Peyer's patch (tissue), 4 donors: ENCODE measurements around the gene EXOSC2. TPM values are rescaled to one million over a fixed set of nuclear protein-coding genes. Genes with fewer than 3 reads are reported as not detected.

Experiments used
- DNase-seq, 3 donors: peaks; one replicate each; pipeline ENCODE4 v3.0.0-alpha.2; 2017 to 2019
- H3K27ac ChIP-seq, 4 donors: fragments of 200-600 bp; sonication (generic); one replicate each; pipeline ENCODE4 v1.5.1; 2016 to 2019
- H3K27me3 ChIP-seq, 2 donors: fragments of 200-600 bp; sonication (generic); one replicate each; pipeline ENCODE4 v1.5.1; 2019
- H3K36me3 ChIP-seq, 3 donors: fragments of 200-600 bp; sonication (generic); one replicate each; pipeline ENCODE4 v1.5.1; 2016 to 2019
- H3K4me1 ChIP-seq, 4 donors: fragments of 200-600 bp; sonication (generic); one replicate each; pipeline ENCODE4 v1.5.1; 2016 to 2019
- H3K4me3 ChIP-seq, 4 donors: fragments of 200-600 bp; sonication (generic); 1 replicate in 3 of 4; 2 replicates in 1 of 4; pipeline ENCODE4 v1.5.1; 2016 to 2019; ENCODE audit warnings: mild to moderate bottlenecking in 1 of 4
- H3K9me3 ChIP-seq, 4 donors: fragments of 200-600 bp; sonication (generic); one replicate each; pipeline ENCODE4 v1.5.1; 2016 to 2019; ENCODE audit warnings: mild to moderate bottlenecking in 1 of 4
- CTCF ChIP-seq, 6 experiments: fragments of 450-650 bp in 4 of 6; fragments of 200-600 bp in 2 of 6; sonication (generic) in 1 of 6; IDR thresholded peaks; one replicate each; pipeline ENCODE4 v1.5.1; 2017 to 2019; ENCODE audit warnings: antibody characterized with exemption in 6 of 6, mild to moderate bottlenecking in 3 of 6, moderate library complexity in 1 of 6
- POLR2A ChIP-seq, 2 donors: fragments of 450-650 bp; IDR thresholded peaks; one replicate each; pipeline ENCODE4 v1.5.1; 2017; ENCODE audit warnings: antibody characterized with exemption in 2 of 2, mild to moderate bottlenecking in 2 of 2, moderate library complexity in 2 of 2
- total RNA-seq, 4 donors: library from RNA; depleted of rRNA; stranded (reverse); fragments of >200 nt; gene quantifications; one replicate each; pipeline ENCODE4 v1.1.0, GENCODE V29; 2016

The EXOSC2 gene
- total RNA-seq, 4 donors from 2014 or later: 19.1 to 33.8 (median 20.8) TPM

- Histone ChIP-seq H3K27ac (no peak overlapping the region), H3K9me3 (no peaks in the 10 kb centered on the region), H3K27me3 (no peaks in the 10 kb centered on the region), H3K36me3 (no peaks in the 10 kb centered on the region), H3K4me1 (peaks cover 0 to 34% (median 3%) of the 10 kb centered on the region in 4 donors), H3K4me3 (no peak overlapping the region)
- TF ChIP-seq CTCF (IDR thresholded peaks at IDR 0.05): no peak
- no peak for TF ChIP-seq POLR2A (IDR thresholded peaks at IDR 0.05)
- DNase-seq: no peak
Measured at GRCh38 chr9:130718562-130718961, 25.0 kb downstream of the EXOSC2 start.

DNA sequence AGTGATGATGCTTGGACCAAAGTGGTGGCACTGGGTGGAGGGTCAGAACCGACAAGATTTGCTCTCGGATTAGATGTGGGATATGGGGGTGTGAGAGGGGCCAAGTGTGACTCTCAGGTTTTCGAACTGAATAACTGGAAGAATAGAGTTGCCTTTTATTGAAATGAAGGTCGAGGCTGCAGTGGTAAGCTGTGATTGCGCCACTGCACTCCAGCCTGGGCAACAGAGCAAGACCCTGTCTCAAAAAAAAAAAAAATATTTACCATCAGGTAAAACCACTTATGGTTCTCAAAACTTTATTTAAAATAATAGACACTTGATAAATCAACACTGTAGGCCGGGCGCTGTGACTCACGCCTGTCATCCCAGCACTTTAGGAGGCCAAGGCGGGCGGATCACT, 27.2 kb downstream of the EXOSC2 start:
- Histone ChIP-seq H3K36me3 (no peaks in the 10 kb centered on the region), H3K9me3 (no peaks in the 10 kb centered on the region), H3K27ac (no peak overlapping the region), H3K4me3 (no peak overlapping the region), H3K4me1 (peaks cover 0 to 19% (median 0%) of the 10 kb centered on the region in 4 donors), H3K27me3 (no peaks in the 10 kb centered on the region)
- TF ChIP-seq POLR2A (IDR thresholded peaks at IDR 0.05) (no peak), CTCF (IDR thresholded peaks at IDR 0.05) (no peak)
- no peak for DNase-seq

- Histone ChIP-seq H3K4me3 (no peak overlapping the region), H3K27me3 (no peaks in the 10 kb centered on the region), H3K4me1 (peaks cover 0 to 15% (median 0%) of the 10 kb centered on the region in 4 donors), H3K36me3 (no peaks in the 10 kb centered on the region), H3K27ac (no peak overlapping the region), H3K9me3 (no peaks in the 10 kb centered on the region)
- TF ChIP-seq CTCF (IDR thresholded peaks at IDR 0.05): no peak
- no peak for TF ChIP-seq POLR2A (IDR thresholded peaks at IDR 0.05)
- DNase-seq: no peak
Measured at GRCh38 chr9:130728721-130729120, 35.1 kb downstream of the EXOSC2 start.

- Histone ChIP-seq H3K4me3 (no peak overlapping the region), H3K27me3 (no peaks in the 10 kb centered on the region), H3K4me1 (peaks cover 0 to 15% (median 0%) of the 10 kb centered on the region in 4 donors), H3K27ac (no peak overlapping the region), H3K9me3 (no peaks in the 10 kb centered on the region), H3K36me3 (no peaks in the 10 kb centered on the region)
- TF ChIP-seq CTCF (IDR thresholded peaks at IDR 0.05) (no peak), POLR2A (IDR thresholded peaks at IDR 0.05) (no peak)
- DNase-seq: no peak
Measured at GRCh38 chr9:130729145-130729544, 35.6 kb downstream of the EXOSC2 start.

GRCh38 chr9:130731355-130731754, 37.8 kb downstream of the EXOSC2 start:
- H3K27ac ChIP-seq: peak overlapping the region in 2 of 4 donors; percentile 22 to 52
- no peak for TF ChIP-seq CTCF (IDR thresholded peaks at IDR 0.05)
- H3K4me3 ChIP-seq: no peak overlapping the region
- peaks cover 0 to 15% (median 0%) of the 10 kb centered on the region in 4 donors for H3K4me1 ChIP-seq
- DNase-seq: no peak
- H3K36me3 ChIP-seq: no peaks in the 10 kb centered on the region
- no peaks in the 10 kb centered on the region for H3K27me3 ChIP-seq
- no peaks in the 10 kb centered on the region for H3K9me3 ChIP-seq

DNA sequence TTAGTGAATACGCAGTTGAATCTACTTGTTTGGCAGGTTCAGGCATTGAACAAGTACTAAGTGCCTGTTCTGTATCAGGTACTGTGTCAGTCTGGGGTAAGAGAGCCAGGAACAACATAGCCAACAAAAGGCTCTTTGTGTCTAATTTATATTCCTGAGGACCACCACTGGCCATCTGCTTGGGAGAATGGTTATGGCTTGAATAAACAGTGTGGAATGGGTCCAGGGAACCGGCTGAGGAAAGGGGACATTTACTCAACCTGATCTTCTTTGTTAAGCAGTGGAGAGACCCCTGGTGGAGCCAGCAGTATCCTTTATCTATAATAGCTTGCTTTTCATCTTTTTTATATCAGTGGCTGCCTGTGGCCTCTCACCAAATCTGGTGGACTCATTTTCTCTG, 38.6 kb downstream of the EXOSC2 start:
- no peak overlapping the region for H3K27ac ChIP-seq

More for the DNA sequence above, 38.6 kb downstream of the EXOSC2 start:
- Histone ChIP-seq H3K4me1 (peaks cover 0 to 15% (median 0%) of the 10 kb centered on the region in 4 donors), H3K36me3 (no peaks in the 10 kb centered on the region), H3K9me3 (no peaks in the 10 kb centered on the region), H3K27me3 (no peaks in the 10 kb centered on the region), H3K4me3 (no peak overlapping the region)
- TF ChIP-seq POLR2A (IDR thresholded peaks at IDR 0.05) (no peak), CTCF (IDR thresholded peaks at IDR 0.05) (no peak)
- no peak for DNase-seq
